ENCODE measurements around the gene COA3.
"Not testable (repeated sequence)": the region's sequence is repeated elsewhere in the genome, so short reads cannot be mapped to it uniquely, and the experiment has no call there.

Gene COA3

DNA sequence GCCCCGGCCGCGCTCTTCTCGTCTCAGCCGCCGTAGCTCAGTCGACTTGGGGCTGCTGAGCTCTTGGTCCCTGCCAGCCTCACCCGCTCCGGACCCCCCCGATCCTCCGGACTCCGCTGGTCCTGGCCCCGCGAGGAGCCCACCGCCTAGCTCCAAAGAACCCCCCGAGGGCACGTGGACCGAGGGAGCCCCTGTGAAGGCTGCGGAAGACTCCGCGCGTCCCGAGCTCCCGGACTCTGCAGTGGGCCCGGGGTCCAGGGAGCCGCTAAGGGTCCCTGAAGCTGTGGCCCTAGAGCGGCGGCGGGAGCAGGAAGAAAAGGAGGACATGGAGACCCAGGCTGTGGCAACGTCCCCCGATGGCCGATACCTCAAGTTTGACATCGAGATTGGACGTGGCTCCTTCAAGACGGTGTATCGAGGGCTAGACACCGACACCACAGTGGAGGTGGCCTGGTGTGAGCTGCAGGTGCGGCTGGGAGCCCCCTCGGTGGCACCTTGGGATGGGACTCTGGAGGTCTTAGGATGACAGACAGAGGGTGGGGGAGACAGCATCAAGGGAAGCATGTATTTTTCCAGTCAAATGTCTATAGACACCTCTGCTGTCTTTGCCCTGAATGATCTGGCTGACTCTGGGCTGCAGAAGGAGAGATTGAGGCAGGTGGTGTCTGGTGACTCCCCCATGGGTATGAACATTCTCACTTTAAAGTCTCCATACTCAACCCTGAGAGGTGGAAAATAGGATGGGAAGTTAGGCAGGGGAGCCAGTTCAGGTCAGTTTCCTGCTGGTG lies 17.5 kb downstream of the COA3 start:
- no peak for DNase-seq

DNA sequence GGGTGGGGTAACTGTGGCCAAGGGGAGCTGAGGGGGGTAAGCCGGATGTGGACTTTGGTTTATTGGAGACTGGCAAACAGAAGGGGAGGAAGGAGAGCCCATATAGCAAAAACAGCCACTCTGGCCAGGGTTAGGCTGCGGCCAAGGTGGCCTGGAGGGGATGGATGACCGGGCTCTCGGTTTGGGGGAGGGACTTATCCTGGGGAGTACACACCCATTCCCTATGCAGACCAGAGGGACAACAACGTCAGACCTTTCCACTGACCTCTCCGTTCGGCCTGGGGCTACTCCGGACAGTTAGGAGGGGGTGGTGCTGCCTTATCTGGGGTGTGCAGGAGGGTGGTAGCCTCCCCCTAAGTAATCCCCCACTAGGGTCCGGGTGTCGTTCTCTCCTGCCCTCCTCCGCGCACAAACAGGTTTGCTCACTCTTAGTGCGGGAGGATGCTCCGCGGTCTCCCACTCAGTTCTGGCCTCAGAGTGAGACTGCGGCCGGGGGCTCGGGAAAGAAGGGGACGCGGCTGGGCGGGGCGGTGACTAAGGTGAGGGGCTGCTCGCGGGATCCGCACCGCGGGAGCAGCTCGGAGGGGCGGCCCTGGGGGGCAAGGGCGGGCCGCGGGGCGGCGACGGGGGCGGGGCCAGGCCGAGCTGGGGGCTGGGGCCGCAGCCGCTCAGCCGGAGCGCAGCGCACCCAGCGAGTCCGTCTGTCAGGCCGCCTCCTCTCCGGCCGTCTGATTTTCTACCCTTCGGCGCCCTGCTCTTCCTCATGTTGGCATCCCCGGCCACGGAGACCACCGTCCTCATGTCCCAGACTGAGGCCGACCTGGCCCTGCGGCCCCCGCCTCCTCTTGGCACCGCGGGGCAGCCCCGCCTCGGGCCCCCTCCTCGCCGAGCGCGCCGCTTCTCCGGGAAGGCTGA lies 18.3 kb downstream of the COA3 start, which contains the start of gene WNK4:
Gene WNK4 (plus strand): TSS at position 675 of the 915 bp plus-strand sequence. CDS start 89 bp downstream, at position 764.
- no peak for DNase-seq

GRCh38 chr17:42779304-42779935 lies 19.1 kb downstream of the COA3 start:
- no peak for DNase-seq

GRCh38 chr17:42778570-42778969 lies 19.9 kb downstream of the COA3 start:
- DNase-seq, result no peak

GRCh38 chr17:42775534-42776098 lies 22.9 kb downstream of the COA3 start:
- peak; percentile 85 to 95 for DNase-seq

- DNase-seq, result peak in 1 of 2 donors; percentile 64
Observed at GRCh38 chr17:42774066-42774745, 24.3 kb downstream of the COA3 start.

GRCh38 chr17:42773290-42774035 lies 25.0 kb downstream of the COA3 start, which contains the start of gene VPS25:
TSS of gene VPS25 (plus strand) at chr17:42773449. CDS start at chr17:42773476, 27 bp downstream.
- peak; percentile 79 to 86 for DNase-seq

- no peak for DNase-seq
Observed at GRCh38 chr17:42772945-42773289, 25.6 kb downstream of the COA3 start.

DNA sequence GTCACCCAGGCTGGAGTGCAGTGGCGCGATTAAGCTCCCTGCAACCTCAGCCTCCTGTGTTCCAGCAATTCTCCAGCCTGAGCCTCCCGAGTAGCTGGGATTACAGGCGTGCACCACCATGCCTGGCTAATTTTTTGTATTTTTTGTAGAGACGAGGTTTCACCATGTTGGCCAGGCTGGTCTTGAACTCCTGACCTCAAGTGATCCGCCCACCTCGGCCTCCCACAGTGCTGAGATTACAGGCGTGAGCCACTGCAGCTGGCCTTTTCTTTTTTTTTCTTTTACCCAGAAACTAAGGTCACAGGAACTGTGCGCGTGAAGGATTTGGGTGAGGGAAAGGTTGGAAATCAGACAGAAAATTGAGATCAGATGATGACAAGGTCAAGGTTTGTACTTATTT lies 28.5 kb downstream of the COA3 start:
- not testable (repeated sequence) for DNase-seq

- not testable (repeated sequence) for DNase-seq
Observed at GRCh38 chr17:42768006-42768405, 30.5 kb downstream of the COA3 start.

DNA sequence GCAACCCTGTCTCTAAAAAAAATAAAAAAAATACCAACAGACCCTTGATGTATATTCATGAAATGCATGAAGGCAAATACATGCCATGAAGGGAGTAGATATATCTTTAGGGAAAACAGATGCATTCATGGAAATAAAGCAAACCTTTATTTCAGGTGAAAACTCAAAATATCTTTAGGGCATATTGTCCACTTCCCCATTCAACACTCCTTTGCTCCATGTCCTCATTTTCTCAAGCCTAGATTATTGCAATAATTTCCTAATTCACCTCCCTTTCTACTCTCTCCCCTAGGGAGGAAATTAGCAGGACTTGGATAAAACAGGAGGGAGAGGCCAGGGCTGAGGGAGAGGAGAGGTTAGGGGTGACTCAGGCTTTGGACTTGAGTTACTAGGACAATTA lies 31.0 kb downstream of the COA3 start:
- DNase-seq, result no peak

- no peak for DNase-seq
Observed at GRCh38 chr17:42766124-42766523, 32.4 kb downstream of the COA3 start.

DNA sequence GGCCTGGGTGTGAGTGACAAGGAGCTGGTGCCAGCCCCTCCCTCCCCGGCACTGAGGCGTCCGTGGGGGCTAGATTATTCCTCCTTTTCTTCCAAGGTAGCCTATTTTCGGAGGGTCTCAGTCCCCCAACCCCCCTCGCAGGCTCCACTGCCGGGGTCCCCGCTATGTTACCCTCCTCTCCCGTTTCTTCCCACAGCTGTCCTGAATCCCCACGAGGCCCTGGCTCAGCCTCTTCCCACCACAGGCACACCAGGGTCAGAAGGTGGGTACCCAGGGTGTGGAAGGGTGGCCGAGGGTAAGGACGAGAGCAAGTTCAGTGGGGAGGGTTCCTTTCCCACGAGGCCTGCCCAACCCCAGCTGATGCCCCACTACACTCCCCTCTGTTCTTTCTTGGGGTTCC lies 36.9 kb downstream of the COA3 start:
- DNase-seq, result no peak

- DNase-seq, result no peak
Observed at GRCh38 chr17:42760652-42761581, 37.6 kb downstream of the COA3 start, which contains the start of gene RAMP2. TSS of gene RAMP2 (plus strand) at chr17:42761227. CDS start at chr17:42761262, 35 bp downstream.

- DNase-seq, result peak; percentile 69 to 79
Observed at GRCh38 chr17:42759982-42760651, 38.4 kb downstream of the COA3 start.

DNA sequence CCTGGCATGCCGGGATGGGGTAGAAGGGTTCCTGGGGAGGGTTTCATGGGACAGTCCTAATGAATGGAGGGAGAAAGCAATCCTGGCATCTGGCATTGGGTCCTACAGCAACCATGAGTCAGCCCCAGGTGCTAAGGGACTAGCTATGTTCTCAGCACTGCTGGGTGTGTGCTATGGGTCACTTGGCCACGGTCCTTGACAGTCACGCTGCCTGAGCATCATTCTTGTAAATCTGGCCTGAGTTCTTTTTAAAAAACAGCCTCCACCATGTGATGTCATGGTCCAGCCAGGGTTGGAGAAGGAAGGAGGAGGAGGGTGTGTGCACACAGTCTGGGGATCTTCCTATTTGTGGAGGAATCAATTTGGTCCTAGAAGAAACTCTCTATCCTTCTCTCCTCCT lies 43.7 kb downstream of the COA3 start:
- peak in 1 of 2 donors; percentile 22 for DNase-seq

DNA sequence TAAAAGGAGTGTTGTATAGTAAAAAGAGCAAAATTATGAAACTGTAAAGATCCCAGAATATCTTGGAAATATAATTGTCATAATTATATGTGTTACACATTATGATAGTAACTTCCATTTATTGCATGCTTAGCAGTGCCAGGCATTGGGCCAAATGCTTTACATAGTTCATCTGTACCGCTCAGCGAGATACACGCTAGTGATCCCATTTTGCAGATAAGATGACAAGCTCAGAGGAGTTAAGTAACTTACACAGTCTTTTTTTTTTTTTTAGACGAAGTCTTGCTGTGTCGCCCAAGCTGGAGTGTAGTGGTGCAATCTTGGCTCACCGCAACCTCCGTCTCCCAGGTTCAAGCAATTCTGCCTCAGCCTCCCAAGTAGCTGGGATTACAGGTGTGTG lies 46.9 kb downstream of the COA3 start:
- DNase-seq, result no peak

DNA sequence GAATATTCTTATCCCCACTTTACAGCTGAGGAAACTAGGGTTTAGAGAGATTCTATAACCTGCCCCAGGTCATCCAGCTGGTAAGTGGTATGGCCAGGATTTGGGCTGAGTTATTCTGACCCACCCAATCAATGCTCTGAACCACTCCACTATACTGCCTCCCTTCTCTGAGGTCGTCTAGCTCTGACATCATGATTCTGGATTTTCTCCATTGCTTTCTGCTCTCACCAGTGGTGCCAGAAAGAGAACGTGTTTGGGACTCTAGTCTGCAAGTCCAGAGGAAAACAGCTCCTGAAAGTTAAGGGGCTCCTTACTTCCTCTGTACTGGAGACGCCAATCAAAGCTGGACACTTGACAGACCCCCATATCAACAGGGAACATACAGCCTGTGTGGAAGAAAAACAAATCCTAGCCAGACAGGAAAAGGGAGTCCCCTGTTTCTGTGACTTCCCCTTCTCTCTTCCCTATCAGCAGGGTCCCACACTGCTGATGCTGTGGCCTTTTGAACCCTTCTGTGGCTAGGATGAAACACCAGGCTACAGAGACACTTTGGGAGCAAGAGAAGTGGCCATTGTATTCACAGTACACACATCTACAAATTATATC lies 47.7 kb downstream of the COA3 start:
- DNase-seq, result peak; percentile 45 to 52
